NB4 (cell line): ENCODE measurements around the gene MED22.
"Not testable (repeated sequence)": the region's sequence is repeated elsewhere in the genome, so short reads cannot be mapped to it uniquely, and the experiment has no call there.

Experiments
- DNase-seq: peaks from one replicate; pipeline ENCODE4 v3.0.0; 2010; ENCODE audit warnings: low read depth
- H3K4me3 ChIP-seq: one replicate; pipeline ENCODE4 v1.5.1; 2011; ENCODE audit warnings: mild to moderate bottlenecking, low read depth, low read length, moderate library complexity
- CTCF ChIP-seq: IDR thresholded peaks from one replicate; pipeline ENCODE4 v1.5.1; 2012; ENCODE audit warnings: low read depth, low read length
- MAX ChIP-seq: IDR thresholded peaks from 2 replicates; pipeline ENCODE4 v1.6.1; 2011; ENCODE audit warnings: low read depth, low read length
- MYC ChIP-seq: IDR thresholded peaks from 2 replicates; pipeline ENCODE4 v1.6.1; 2011; ENCODE audit warnings: low read depth, low read length
- POLR2A ChIP-seq: IDR thresholded peaks from 2 replicates; pipeline ENCODE4 v1.6.1; 2011; ENCODE audit warnings: mild to moderate bottlenecking; ENCODE audit not compliant: insufficient read length; ENCODE audit errors: extremely low read depth

Gene MED22

GRCh38 chr9:133332381-133332730 lies 15.6 kb downstream of the MED22 start:
- H3K4me3 ChIP-seq: no peak overlapping the region
- TF ChIP-seq MYC: no peak
- TF ChIP-seq POLR2A: no peak
- TF ChIP-seq MAX: no peak
- TF ChIP-seq CTCF: no peak
- DNase-seq: no peak

GRCh38 chr9:133331641-133332380 lies 16.1 kb downstream of the MED22 start:
- TF ChIP-seq MAX: no peak
- TF ChIP-seq CTCF: no peak
- TF ChIP-seq MYC: no peak
- TF ChIP-seq POLR2A: no peak
- H3K4me3 ChIP-seq: no peak overlapping the region
- no peak for DNase-seq

GRCh38 chr9:133331221-133331620 lies 16.7 kb downstream of the MED22 start:
- TF ChIP-seq MAX: no peak
- TF ChIP-seq MYC: no peak
- TF ChIP-seq CTCF: no peak
- no peak for TF ChIP-seq POLR2A
- DNase-seq: no peak
- no peak overlapping the region for H3K4me3 ChIP-seq

GRCh38 chr9:133329306-133330156 lies 18.4 kb downstream of the MED22 start:
- DNase-seq: peak; percentile 29
- H3K4me3 ChIP-seq: not testable (repeated sequence)
- TF ChIP-seq CTCF: peak; percentile 32

GRCh38 chr9:133327834-133328484 lies 20.0 kb downstream of the MED22 start:
- H3K4me3 ChIP-seq: no peak overlapping the region
- no peak for DNase-seq

GRCh38 chr9:133327021-133327420 lies 20.9 kb downstream of the MED22 start:
- not testable (repeated sequence) for DNase-seq, H3K4me3 ChIP-seq

More at GRCh38 chr9:133327834-133328484, 20.0 kb downstream of the MED22 start:
- TF ChIP-seq MAX (no peak), CTCF (no peak), MYC (no peak)
